GM20431 (cell line): ENCODE measurements around the gene PPDPF.
"Not testable (repeated sequence)": the region's sequence is repeated elsewhere in the genome, so short reads cannot be mapped to it uniquely, and the experiment has no call there.

Experiments
- in situ Hi-C: fragments of 300-500 bp; cut with MseI, MboI; formaldehyde crosslinking; loops from one replicate; pipeline ENCODE4 v1.15.0; 2020; ENCODE audit warnings: low sequenced_read_pairs; ENCODE audit not compliant: unreplicated experiment

The PPDPF gene

DNA sequence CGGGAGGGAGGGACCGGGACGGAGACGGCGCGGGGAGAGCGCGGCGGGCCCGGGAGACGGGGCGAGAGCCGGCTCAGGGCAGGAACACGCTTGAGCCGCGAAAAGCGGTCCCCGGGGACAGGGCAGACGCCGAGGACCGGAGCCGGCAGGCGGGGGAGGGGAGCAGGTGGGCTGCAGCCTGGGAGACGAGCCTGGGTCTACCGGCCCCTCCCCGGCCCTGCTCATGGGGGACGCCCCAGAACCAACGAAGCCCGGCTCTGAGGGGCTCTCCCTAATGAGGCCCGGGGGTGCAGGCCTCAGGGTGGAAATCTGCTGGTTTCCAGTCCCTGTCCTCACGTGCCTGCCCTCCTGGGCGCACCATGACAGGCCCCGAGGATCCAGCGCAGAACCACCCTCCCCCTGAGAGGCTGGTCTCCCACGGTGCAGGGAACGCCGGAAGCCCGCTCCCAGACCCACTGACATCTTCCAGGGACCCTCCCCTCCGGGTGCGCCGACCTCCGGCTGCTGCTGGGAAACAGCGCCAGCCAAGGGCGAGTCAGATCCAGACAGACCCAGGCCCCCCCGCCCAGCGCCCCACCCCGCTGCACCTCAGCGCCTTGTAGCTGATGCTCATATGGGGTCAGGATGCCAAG is 21.1 kb upstream of the PPDPF start:
- in situ Hi-C loops: no loop called here

DNA sequence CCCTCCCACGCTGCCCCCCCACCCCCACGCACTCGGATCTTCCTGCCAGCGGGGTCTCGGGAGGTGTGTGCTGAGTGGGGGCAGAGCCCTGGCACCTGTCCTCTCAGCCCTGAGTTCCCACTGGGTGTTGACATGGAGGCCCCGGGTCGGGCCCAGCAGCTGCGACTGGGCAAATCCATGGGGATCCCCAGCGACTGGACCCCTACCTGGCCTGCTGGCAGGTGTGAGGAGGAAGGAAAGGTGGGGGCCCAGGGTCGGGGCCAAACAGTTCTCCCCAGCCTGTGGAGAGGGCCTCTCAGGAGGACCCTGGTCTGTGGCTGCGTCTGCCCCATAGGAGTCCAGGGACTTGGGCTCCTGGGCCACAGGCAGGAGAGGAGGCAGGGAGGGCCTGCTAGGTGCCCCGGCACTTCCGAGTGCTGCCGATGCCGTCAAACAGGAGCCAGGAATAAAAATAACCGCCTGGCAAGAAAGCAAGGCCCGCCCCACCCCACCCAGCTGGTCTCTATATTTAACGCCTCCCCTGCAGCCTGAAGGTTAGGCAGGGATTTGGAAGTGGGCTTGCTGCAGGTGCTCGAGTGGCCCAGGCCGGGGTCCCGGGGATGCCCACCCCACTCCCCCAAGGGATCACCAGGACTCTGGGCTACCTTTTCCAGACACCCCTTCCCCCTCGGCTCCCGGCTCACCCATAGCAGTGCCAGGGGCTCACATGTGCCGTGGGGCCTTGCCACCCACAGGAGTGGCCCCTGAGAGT is 20.2 kb upstream of the PPDPF start:
- in situ Hi-C loops: no loop called here

DNA sequence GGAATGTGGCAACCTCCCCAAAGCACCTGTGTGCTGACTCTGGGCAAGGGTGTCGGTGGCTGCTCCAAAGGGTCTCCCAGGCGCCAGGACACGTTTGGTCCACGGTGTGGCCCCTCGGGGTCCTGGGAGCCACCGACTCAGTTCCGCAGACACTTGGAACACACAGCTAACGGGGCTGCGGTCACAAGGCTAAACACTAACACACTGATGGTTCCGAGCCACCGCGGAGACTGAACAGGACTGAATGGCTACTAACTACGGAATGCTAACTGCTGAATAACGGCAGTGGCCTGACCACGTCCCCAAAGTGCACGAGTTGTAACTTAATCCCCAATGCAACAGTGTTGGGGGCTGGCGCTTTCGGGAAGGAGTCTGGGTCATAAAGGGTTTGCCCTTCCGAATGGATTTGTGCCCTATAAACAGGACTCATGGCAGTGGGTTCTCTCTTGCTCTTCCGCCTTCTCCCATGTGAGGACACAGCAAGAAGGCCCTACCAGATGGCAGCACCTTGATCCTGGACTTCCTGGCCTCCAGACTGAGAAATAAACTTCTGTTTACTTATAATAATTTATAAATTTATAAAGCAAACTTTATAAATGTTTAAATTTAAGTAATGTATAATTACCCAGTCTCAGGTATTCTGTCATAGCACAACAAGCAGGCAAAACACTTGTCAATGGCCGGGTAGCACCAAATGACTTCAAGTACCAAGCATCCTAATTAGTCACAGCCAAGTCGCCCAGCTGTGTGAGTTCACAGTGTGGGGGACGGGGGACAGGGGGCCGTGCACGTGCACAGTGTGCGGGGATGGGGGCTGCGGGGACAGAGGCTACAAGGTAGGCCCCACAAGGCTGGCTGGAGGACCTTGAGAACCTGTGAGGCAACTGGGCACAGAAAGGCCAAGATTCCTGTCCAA is 19.4 kb upstream of the PPDPF start:
- in situ Hi-C loops: no loop called here

DNA sequence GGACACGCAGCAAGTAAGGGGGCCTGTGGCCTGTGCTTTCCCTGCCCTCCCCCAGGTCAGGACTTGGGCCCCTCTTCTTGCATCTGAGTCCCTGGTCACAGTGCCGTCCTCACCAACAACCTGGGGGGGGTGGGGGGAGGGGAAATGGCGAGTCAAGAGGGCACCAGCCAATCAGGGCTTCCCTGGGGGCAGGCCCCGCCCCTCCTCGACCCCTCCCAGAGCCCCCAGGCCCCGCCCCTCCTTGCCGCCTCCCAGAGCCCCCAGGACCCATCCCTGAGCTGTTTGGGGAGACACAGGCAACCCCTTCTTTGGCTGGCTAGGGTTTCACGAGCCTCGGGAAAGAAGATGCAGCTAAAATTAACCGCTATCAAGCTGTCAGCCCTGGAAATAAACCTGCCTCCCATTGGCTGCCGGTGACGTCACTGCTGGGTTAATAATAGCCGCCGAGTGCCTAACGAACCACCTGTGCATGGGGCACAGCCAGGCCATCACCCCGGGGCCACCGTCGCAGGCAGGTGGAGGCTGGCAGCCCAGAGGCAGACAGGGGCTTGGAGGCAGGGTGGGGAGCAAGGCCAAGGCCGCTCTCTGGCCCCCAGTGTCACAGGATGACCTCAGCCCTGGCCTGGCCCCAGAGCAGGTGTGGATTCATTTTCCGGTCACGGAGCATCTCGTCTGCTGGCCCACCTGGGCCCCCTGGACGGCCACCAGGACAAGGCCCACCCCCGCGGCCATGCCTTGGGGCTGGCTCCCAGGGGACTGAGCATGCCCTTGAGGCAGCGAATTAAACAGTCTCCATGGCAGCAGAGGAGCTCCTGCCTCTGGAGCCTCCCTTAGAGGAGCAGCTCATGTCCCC is 18.5 kb upstream of the PPDPF start:
- in situ Hi-C loops: no loop called here

DNA sequence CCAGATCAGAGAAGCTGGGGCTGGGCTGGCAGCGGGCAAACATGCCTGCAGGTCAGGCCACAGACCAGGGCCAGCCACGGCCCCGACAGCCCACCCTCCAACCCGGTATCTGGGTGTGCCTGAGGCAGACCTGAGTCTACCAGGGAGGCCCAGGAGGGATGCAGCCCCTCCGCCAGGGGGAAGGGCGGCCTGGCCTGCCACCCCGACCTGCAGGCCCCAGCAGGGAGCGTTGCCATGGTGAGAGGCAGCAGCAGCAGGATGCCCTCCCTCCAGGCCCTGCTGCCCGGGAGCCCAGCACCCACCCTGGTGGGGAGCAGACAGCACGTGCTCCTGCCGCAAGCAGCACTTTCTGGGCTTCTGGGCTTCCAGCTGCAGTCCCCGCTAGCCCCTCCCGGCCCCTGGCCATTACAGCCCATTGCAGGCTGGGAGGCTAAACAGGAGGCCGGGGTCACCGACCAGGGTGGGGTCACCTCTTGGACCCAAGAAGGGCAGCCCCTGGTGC is 17.8 kb upstream of the PPDPF start:
- in situ Hi-C loops: no loop called here

DNA sequence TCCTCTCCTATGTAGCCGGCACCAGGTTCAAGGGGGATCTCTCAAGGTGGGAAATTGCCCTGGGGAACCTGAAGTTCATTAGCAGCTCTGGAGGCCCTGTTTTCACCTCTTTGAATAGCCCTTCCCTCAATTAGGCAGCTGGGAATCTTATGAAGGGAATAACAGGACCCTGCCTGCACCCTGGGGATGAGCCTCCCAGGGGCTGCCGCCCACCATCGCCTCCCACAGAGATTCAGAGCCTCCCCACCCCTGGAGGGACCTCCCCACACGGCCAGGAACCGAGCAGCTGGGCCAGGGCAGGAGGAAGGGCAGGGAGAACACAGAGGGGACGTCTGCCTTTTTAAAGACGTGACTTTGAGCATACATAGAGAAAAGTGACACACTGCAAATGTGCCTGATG is 17.0 kb upstream of the PPDPF start:
- in situ Hi-C loops: no loop called here

DNA sequence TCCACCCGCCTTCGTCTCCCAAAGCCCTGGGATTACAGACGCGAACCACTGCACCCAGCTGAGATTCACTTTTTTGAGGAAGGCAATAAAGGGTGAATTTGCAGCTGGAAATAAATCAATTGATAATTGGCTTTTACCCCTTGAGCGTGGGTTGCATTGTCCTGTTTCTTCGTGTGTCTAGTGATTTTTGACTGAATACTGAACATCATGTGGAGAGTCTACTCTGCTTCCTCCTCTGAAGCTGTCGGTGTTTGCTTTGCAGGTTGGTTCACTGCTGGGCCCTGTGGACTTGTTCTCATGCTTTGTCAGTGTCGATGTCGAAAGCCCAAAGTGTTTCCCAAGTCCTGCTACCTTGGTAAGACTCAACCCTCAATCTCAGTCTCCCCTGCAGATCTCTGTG is 15.9 kb upstream of the PPDPF start:
- in situ Hi-C loops: no loop called here

DNA sequence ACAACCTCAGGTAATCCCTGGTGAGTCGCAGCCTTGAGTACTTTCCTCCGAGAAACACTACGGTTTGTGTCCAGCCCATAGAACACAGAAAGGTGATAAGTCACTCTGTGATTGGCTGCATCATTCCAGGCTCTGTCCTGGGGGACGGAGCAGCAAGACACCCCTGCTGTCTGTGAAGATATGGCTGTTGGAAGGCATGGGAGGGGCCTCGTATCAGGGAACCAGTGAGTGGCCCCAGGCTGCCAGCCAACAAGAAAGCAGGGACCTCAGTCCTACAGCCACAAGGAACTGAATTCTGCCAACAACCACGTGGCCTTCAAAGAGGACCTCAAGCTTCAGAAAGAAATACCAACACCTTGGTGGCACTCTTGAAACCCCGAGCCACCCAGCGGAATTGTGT is 15.3 kb upstream of the PPDPF start:
- in situ Hi-C loops: no loop called here

DNA sequence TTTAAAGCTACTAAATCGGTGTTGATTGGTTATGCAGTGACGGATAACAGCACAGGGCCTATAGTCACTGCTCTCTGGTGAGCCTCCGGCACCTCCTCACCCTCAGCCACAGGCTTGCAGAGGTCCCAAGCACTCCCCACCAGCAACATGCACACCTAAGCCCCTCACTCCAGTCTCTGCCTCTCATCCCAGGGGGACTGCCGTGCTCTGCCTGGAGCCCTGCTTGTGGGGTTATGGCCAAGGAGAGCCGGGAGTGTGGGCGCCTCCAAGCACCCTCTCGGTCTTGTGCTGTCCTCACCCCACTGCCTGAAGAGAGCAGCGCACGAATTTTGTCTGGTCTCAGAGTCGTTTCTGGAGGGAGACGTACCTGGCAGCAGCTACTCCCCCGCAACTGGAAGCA is 14.8 kb upstream of the PPDPF start:
- in situ Hi-C loops: no loop called here

DNA sequence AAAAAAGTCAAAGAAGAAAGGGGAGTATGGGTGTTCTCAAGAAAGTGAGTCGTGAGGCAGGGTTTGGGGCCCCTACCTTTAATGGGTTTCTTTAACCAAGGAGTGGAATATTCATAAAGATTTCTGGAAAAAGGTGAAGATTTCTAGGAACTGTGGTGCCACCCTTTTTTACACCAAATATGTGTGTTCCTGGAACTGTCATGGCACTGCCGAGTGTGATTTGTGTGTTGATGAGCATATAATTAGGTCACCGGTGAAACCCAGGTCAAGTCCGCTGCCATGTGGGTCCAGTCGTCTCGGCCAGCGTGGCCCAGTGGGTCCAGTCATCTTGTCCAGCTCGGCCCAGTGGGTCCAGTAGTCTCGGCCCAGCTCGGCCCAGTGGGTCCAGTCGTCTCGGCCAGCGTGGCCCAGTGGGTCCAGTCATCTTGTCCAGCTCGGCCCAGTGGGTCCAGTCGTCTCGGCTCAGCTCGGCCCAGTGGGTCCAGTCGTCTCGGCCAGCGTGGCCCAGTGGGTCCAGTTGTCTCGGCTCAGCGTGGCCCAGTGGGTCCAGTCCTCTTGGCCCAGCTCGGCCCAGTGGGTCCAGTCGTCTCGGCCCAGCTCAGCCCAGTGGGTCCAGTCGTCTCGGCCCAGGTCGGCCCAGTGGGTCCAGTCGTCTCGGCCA is 13.4 kb upstream of the PPDPF start:
- in situ Hi-C loops: no loop called here

DNA sequence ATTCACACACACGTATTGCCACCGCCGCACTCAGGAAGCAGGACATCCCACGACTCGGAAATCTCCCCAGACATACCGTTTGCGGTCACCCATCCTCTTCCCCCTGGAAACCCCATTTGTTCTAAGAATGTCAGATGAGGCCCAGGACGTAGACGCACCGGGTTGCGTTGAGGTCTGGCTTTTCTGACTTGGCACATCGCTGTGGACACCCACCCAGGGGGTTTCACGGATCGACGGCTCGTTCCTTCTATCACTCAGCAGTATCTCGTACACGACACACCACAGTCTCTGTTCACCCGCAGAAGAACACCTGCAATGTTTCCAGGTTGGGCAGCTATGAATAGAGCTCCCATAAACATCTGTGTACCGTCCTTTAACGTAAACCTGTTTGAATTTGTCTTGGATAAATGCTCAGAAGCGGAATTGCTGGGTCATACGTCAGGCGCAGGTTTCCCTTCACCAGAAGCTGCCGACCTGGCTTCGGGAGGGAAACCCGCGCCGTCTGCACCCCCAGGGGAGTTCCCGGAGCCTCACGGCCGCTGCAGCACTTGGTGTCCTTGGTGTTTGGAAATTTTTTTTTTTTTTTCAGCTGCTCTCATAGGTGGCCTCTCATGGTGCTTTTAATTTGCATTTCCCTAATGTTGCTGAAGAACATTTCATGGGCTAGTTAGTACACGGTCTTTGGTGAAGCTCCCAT is 12.3 kb upstream of the PPDPF start:
- in situ Hi-C loops: no loop called here

DNA sequence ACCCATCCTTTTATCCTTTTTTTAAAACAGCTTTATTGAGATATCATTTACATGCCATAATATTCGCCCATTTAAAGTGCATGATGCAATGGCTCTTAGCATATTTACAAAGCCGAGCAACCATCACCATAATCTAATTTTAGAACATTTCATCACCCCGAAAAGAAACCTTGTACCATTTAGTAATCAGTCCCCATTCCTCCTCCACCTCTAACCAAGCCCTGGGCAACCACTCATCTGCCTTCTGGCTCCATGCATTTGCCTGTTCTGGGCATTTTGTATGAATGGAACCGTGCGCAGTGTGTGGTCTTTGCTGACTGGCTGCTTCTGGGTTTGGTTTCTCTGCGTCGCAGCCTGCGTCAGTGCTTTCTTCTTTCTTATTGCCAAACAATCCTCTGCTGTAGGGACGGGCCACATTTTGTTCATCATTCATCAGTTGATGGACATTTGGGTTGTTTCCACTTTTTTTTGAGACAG is 11.4 kb upstream of the PPDPF start:
- in situ Hi-C loops: no loop called here

DNA sequence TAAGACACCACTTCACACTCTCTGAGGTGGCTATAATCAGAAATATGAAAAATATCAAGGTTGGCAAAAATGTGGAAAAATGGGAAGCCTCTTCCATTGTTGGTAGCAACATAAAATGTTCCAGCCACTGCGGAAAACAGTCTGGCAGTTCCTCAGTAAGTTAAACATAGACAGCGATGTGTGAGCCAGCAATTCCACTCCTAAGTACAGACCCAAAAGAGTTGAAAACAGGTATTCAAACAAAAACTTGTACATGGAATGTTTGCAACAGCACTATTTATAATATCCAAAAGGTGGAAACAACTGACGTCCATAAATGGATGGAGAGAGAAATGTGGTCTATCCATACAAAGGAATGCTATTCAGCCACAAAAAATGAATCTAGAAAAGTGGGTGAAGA is 7.4 kb upstream of the PPDPF start:
- in situ Hi-C loops: no loop called here

DNA sequence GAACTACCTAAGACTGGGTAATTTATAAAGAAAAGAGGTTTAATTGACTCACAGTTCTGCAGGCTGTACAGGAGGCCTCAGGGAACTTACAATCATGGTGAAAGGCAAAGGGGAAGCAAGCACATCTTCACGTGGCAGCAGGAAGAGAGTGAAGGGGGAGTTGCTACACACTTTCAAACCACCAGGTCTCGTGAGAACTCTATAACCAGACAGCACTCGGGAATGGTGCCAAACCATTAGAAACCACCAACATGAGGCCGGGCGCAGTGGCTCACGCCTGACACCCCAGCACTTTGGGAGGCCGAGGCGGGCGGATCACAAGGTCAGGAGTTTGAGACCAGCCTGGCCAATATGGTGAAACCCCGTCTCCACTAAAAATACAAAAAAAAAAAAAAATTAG is 6.0 kb upstream of the PPDPF start:
- in situ Hi-C loops: not testable (repeated sequence)

DNA sequence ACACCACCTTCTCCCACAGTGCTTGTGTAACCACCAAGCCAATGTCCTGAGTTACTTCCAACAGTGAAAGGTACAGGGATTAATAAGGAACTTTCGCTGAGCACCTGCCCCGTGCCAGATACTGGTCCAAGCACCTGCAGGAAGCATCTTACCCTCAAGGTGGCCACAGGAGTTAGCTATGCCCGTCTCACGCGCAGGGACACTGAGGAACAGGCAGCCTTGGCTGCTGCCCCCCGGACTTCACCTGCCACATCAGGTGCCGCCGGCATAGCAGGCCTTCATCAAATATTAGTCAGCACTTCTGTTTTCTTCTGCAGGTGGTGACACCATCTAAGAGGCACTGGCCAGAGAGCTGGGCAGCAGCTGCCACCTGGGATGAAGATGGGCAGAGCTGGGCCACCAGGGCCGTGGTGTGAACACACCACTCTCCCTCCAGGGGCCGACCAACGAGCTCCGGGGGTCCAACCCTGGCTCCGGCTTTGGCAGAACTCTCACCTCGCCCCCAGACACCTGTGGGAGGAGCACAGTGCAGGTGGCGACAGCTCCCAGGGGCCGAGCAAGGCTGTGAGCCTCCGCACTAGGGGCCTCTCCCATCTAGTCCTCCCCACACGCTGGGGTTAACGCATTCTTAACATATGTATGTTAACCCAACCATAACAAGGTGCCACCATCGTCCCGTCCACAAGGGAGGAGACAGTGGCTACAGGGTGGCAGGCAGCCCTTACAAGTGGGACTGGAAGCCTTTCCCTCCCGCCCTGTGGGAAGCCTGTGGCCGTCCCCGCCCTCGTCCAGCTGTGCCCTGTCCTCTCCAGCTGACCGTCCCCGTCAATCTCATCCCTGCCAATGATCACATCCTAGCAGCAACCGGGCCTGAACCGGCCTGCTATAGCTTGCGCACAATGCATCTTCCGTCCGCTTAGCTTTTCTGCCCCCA is 2.9 kb upstream of the PPDPF start:
- in situ Hi-C loops: no loop called here

DNA sequence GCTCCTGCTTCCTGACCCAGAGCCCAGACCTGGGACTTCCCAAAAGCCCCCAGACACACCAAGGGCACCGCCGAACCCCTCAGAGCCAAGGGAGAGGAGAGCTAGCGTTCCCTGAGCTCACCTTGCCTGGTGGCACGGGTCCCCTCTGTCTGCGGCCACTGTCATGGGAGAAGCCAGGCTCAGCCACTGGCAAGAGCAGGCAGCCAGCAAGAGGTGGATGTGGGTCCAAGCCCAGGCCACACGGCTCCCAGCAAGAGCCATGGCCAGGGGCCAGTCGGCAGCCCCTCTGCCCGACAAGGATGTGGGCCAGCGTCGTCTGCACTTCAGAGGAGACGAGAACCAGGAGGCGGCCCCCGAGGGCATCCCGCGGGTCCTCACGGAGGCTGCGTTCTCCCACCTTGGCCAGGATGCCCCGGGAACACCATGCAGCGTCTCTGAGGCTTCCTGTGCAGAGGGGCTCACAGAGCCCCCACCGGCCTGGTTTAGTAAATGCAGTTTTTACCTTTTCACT is 2.2 kb upstream of the PPDPF start:
- in situ Hi-C loops: no loop called here

DNA sequence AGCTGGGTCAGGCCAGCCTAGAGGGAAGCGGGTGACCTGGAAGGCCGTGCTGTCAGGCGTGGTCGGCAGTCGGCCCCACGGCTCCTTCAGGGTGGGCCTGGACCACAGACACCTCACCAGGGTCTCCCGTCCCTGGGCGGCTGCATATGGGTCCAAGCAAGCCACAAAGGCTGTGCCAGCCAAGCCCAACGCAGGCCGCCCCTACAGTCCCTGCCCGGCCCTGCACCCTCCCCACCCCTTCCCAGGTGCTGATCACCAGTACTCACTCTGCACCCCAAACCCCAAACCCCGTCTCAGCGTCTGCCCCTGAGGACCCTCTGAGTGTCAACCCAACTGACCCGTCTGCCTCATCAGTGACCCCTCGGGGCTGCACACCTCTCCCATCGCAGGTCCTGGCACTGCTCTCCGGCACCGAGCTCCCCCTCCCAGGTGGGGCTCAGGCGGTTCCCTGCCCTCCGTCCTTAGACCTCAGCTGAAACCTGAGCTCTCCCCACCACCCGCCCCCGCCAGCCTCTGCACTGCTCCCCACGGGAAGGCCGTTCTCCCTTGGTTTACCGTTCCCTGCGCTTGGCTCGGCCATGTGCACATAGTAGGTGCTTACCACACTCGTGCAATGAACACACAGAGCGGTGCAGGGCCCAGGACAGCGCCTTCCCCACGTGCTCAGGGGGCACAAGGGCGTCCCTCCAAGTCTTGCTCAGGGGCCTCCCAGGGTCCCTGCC is 1.5 kb upstream of the PPDPF start:
- in situ Hi-C loops: no loop called here
